Activated T-cell treated with anti-CD3 and anti-CD28 coated beads, Interleukin-2, amount 50 U/mL, for 72 hours (primary cell): ENCODE measurements around the gene ERICH3. TPM values are rescaled to one million over a fixed set of nuclear protein-coding genes. Genes with fewer than 3 reads are reported as not detected.
A peak's percentile ranks its signal among the peaks of the same experiment; 100 is the strongest.
"Not testable (repeated sequence)": the region's sequence is repeated elsewhere in the genome, so short reads cannot be mapped to it uniquely, and the experiment has no call there.

Experiments used
- ATAC-seq, 2 donors: fragments of 150-1000 bp; cut with Tn5 transposase; replicated peaks in 1 of 2; 2 replicates each; pipeline ENCODE4 v1.10.0; 2021; ENCODE audit warnings: moderate library complexity in 2 of 2, mild to moderate bottlenecking in 1 of 2
- DNase-seq, 2 donors: peaks; one replicate each; pipeline ENCODE4 v3.0.0; 2021 to 2022; ENCODE audit warnings: mixed read lengths in 1 of 2
- H3K27ac Mint-ChIP-seq: one replicate; pipeline ENCODE4 v1.8.0; 2022; ENCODE audit warnings: mild to moderate bottlenecking, moderate library complexity, mixed read lengths
- H3K27me3 Mint-ChIP-seq: one replicate; pipeline ENCODE4 v1.8.0; 2022; ENCODE audit warnings: low read depth, mixed read lengths
- H3K36me3 Mint-ChIP-seq, 2 donors: one replicate each; pipeline ENCODE4 v1.8.0; 2022; ENCODE audit warnings: mixed read lengths in 2 of 2, mild to moderate bottlenecking in 1 of 2; ENCODE audit not compliant: insufficient read depth in 2 of 2
- H3K4me1 Mint-ChIP-seq: one replicate; pipeline ENCODE4 v1.8.0; 2022; ENCODE audit warnings: low read depth, mixed read lengths
- H3K4me3 Mint-ChIP-seq, 2 donors: one replicate each; pipeline ENCODE4 v1.8.0; 2022; ENCODE audit warnings: mild to moderate bottlenecking in 2 of 2, mixed read lengths in 2 of 2, moderate library complexity in 2 of 2
- H3K9me3 Mint-ChIP-seq, 2 donors: one replicate each; pipeline ENCODE4 v1.8.0; 2022; ENCODE audit warnings: mixed read lengths in 2 of 2
- total RNA-seq, 2 donors: library from RNA; stranded (reverse); gene quantifications; one replicate each; pipeline ENCODE4 v1.2.3, GENCODE V29; 2022

Gene ERICH3
- total RNA-seq, 2 donors from 2014 or later, result not detected

GRCh38 chr1:74690364-74690696 is 16.7 kb upstream of the ERICH3 start:
- ATAC-seq, result no peak

GRCh38 chr1:74689621-74690363 is 16.2 kb upstream of the ERICH3 start:
- Mint-ChIP-seq H3K4me3 (no peak overlapping the region), H3K27me3 (peaks cover 12% of the 10 kb centered on the region), H3K36me3 (no peaks in the 10 kb centered on the region), H3K27ac (no peak overlapping the region), H3K4me1 (peaks cover 5% of the 10 kb centered on the region), H3K9me3 (no peaks in the 10 kb centered on the region)
- DNase-seq, result peak; percentile 32 to 46
- no peak for ATAC-seq

More at GRCh38 chr1:74690364-74690696, 16.7 kb upstream of the ERICH3 start:
- H3K4me3 Mint-ChIP-seq, result no peak overlapping the region
- no peaks in the 10 kb centered on the region for H3K9me3 Mint-ChIP-seq
- no peaks in the 10 kb centered on the region for H3K36me3 Mint-ChIP-seq
- no peak for DNase-seq
- no peak overlapping the region for H3K27ac Mint-ChIP-seq
- H3K27me3 Mint-ChIP-seq, result peaks cover 12% of the 10 kb centered on the region
- H3K4me1 Mint-ChIP-seq, result peaks cover 5% of the 10 kb centered on the region

- DNase-seq, result no peak
- no peaks in the 10 kb centered on the region for H3K9me3 Mint-ChIP-seq
- H3K27me3 Mint-ChIP-seq, result peaks cover 12% of the 10 kb centered on the region
- no peak for ATAC-seq
- H3K4me3 Mint-ChIP-seq, result no peak overlapping the region
- H3K4me1 Mint-ChIP-seq, result peaks cover 5% of the 10 kb centered on the region
- no peaks in the 10 kb centered on the region for H3K36me3 Mint-ChIP-seq
- H3K27ac Mint-ChIP-seq, result no peak overlapping the region
These were observed 13.3 kb upstream of the ERICH3 start for GRCh38 chr1:74686928-74687327.

DNA sequence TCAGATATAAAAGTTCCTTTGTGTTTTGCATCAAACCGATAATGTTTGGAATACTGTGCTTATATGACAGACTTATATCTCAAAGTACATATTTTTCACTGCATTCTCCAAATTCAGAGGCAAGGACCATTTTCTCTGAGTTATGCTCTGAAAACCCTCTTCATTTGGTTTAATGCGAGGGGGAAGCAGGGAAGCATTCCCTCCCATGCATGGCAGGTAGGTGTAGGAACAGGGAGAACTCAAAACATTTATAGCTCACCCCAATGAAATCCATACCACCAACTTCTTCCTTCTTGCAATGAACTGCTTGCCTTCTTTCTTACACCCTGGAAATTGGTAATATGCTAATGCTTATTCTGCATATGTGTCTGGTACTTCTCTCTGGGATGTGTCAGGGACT is 10.7 kb upstream of the ERICH3 start:
- Mint-ChIP-seq H3K4me3 (no peak overlapping the region), H3K27me3 (peaks cover 1% of the 10 kb centered on the region), H3K36me3 (no peaks in the 10 kb centered on the region), H3K27ac (no peak overlapping the region), H3K4me1 (no peaks in the 10 kb centered on the region), H3K9me3 (no peaks in the 10 kb centered on the region)
- DNase-seq, result no peak
- ATAC-seq, result no peak

- no peak for DNase-seq
These were observed 10.1 kb upstream of the ERICH3 start for GRCh38 chr1:74683656-74684055.

DNA sequence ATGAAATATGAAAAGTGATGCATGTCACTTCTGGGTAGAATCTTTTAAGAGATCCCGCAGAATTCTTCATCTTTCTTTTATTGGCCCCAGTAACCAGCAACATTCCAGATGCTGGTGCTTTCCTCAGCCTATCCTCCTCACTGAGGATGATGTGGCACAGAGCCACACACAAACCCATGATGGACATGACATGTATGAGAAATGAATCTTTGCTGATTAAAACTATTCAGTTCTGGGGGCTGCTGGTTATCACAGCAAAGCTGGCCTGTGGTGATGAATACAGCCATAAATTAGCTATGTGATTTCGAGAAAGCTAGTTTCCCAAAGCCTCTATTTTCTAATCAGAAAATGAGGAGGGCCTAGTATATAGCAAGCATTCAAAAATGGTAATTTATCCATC is 8.3 kb upstream of the ERICH3 start:
- Mint-ChIP-seq H3K4me1 (no peaks in the 10 kb centered on the region), H3K27me3 (peaks cover 11% of the 10 kb centered on the region), H3K36me3 (no peaks in the 10 kb centered on the region), H3K9me3 (peaks cover 0 to 1% of the 10 kb centered on the region in 2 donors), H3K4me3 (no peak overlapping the region), H3K27ac (no peak overlapping the region)
- DNase-seq (no peak), ATAC-seq (peak in 1 of 2 donors; percentile 13)

More at GRCh38 chr1:74683656-74684055, 10.1 kb upstream of the ERICH3 start:
- ATAC-seq, result no peak
- H3K4me3 Mint-ChIP-seq, result no peak overlapping the region
- no peaks in the 10 kb centered on the region for H3K36me3 Mint-ChIP-seq
- H3K27ac Mint-ChIP-seq, result no peak overlapping the region
- H3K4me1 Mint-ChIP-seq, result no peaks in the 10 kb centered on the region
- no peaks in the 10 kb centered on the region for H3K9me3 Mint-ChIP-seq
- H3K27me3 Mint-ChIP-seq, result no peaks in the 10 kb centered on the region

- no peak overlapping the region for H3K4me3 Mint-ChIP-seq
- H3K27me3 Mint-ChIP-seq, result peaks cover 13% of the 10 kb centered on the region
- no peak overlapping the region for H3K27ac Mint-ChIP-seq
- H3K9me3 Mint-ChIP-seq, result peaks cover 0 to 1% of the 10 kb centered on the region in 2 donors
- ATAC-seq, result peak in 1 of 2 donors; percentile 62
- H3K4me1 Mint-ChIP-seq, result no peaks in the 10 kb centered on the region
- H3K36me3 Mint-ChIP-seq, result no peaks in the 10 kb centered on the region
- DNase-seq, result no peak
These were observed 7.9 kb upstream of the ERICH3 start for GRCh38 chr1:74681449-74681848.

GRCh38 chr1:74681001-74681400 is 7.4 kb upstream of the ERICH3 start:
- no peak overlapping the region for H3K4me3 Mint-ChIP-seq
- H3K9me3 Mint-ChIP-seq, result peaks cover 0 to 1% of the 10 kb centered on the region in 2 donors
- no peaks in the 10 kb centered on the region for H3K36me3 Mint-ChIP-seq
- no peak for DNase-seq
- H3K27me3 Mint-ChIP-seq, result peaks cover 13% of the 10 kb centered on the region
- no peaks in the 10 kb centered on the region for H3K4me1 Mint-ChIP-seq
- no peak overlapping the region for H3K27ac Mint-ChIP-seq
- peak in 1 of 2 donors; percentile 11 for ATAC-seq

DNA sequence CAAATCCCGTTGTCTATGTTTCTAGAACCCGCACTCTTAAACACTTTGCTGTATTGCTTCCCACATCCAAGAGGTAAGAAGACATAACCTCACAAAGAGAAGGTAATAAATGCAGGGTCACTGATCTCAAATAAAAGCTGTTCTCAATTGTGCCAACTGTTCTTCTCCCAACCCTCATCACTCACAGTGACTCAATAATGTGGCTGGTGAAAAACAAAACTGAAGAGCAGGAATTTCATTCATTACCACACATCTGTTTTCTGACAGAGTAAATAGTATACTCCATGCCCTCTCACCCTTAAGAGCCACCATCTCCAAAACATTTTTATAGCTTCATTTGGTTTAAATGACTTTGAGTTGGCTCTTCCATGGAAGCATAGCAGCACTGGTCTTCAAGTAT is 6.2 kb upstream of the ERICH3 start:
- Mint-ChIP-seq H3K4me3 (no peak overlapping the region), H3K27me3 (peaks cover 24% of the 10 kb centered on the region), H3K9me3 (peaks cover 0 to 1% of the 10 kb centered on the region in 2 donors), H3K4me1 (no peaks in the 10 kb centered on the region), H3K27ac (no peak overlapping the region), H3K36me3 (no peaks in the 10 kb centered on the region)
- DNase-seq (no peak), ATAC-seq (no peak)

- Mint-ChIP-seq H3K27ac (no peak overlapping the region), H3K4me3 (no peak overlapping the region), H3K36me3 (no peaks in the 10 kb centered on the region), H3K9me3 (peaks cover 0 to 1% of the 10 kb centered on the region in 2 donors), H3K4me1 (peaks cover 6% of the 10 kb centered on the region), H3K27me3 (peaks cover 39% of the 10 kb centered on the region)
- ATAC-seq, result no peak
- DNase-seq, result no peak
These were observed 4.3 kb upstream of the ERICH3 start for GRCh38 chr1:74677926-74678325.

DNA sequence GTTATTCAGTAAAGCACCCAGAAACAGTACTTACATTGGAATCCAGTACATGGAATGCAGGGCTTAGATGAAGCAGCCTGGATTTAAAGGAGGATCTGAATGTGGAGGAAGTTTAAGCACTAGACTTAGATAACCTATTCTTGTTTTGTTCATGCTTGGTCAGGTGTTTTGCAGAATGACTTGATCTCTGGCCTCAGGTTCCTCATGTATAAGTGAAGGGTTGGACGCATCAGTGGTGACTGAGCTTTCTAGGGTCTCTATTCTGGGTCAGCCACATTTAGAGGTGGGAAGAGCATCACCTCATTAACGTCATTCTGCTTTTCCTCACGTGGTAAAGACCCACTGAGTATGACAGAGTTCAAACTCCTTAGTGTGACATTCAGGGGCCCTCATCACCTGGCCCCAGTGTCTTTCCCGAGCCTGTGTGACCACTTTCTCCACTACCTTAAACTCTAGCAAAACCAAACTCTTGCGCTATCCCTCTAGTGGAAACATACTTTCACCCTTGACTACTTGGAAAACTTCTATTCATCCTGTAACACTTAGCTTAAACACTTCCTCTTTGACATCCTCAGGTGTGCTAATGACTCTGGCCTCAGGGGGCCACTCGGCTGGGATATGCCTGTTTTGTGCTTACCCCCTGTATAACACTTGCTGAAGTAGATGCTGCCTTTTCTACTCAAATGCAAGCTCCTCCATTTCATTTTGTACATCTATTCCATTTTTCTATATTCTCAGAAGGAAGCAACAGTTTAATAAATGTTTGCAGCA is 871 bp upstream of the ERICH3 start:
- Mint-ChIP-seq H3K27me3 (peaks cover 52% of the 10 kb centered on the region), H3K4me3 (no peak overlapping the region), H3K27ac (no peak overlapping the region), H3K36me3 (peaks cover 0 to 4% of the 10 kb centered on the region in 2 donors), H3K4me1 (peaks cover 6% of the 10 kb centered on the region), H3K9me3 (peaks cover 4 to 6% of the 10 kb centered on the region in 2 donors)
- ATAC-seq (no peak), DNase-seq (no peak)

GRCh38 chr1:74670866-74671265 is 2.7 kb downstream of the ERICH3 start:
- H3K4me1 Mint-ChIP-seq, DNase-seq, H3K9me3 Mint-ChIP-seq, H3K4me3 Mint-ChIP-seq, H3K27ac Mint-ChIP-seq, H3K36me3 Mint-ChIP-seq, ATAC-seq: not testable (repeated sequence)
- H3K27me3 Mint-ChIP-seq, result peaks cover 46% of the 10 kb centered on the region

DNA sequence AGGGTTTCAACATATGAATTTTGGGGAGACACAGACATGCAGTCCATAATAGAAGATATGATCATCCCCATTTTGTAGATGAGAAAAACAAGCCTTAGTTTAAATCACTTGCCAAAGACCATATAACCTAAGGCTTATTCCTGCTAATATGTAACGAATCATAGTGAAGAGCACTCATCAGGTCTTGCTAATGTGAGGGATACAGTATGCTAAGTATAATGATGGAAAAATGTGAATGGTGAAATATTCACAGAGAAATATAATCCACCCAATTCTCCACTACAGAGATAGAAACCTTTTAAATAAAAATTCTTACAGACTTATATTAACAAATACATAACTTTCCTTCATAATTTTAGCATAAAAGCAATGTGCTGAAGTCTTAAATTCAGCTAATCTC is 18.9 kb downstream of the ERICH3 start:
- DNase-seq (no peak), ATAC-seq (no peak)
- H3K27me3 Mint-ChIP-seq, result peaks cover 16% of the 10 kb centered on the region
- H3K4me1 Mint-ChIP-seq, result no peaks in the 10 kb centered on the region
- H3K9me3 Mint-ChIP-seq, result peaks cover 3 to 4% of the 10 kb centered on the region in 2 donors
- H3K4me3 Mint-ChIP-seq, result no peak overlapping the region
- no peak overlapping the region for H3K27ac Mint-ChIP-seq
- H3K36me3 Mint-ChIP-seq, result no peaks in the 10 kb centered on the region
